ENCODE measurements around the gene BCAP31.
"Not testable (repeated sequence)": the region's sequence is repeated elsewhere in the genome, so short reads cannot be mapped to it uniquely, and the experiment has no call there.

The BCAP31 gene

GRCh38 chrX:153694687-153695270 lies 29.4 kb downstream of the BCAP31 start:
- DNase-seq (ENCODE audit: low spot score), result no peak

- DNase-seq (ENCODE audit: low spot score), result not testable (repeated sequence)
These were observed 29.9 kb downstream of the BCAP31 start for GRCh38 chrX:153694256-153694655.

GRCh38 chrX:153693216-153694086 lies 30.7 kb downstream of the BCAP31 start:
- DNase-seq (ENCODE audit: low spot score), result no peak

GRCh38 chrX:153692611-153693156 lies 31.5 kb downstream of the BCAP31 start:
- no peak for DNase-seq (ENCODE audit: low spot score)

GRCh38 chrX:153692003-153692402 lies 32.2 kb downstream of the BCAP31 start:
- no peak for DNase-seq (ENCODE audit: low spot score)

GRCh38 chrX:153691032-153691827 lies 33.0 kb downstream of the BCAP31 start:
- not testable (repeated sequence) for DNase-seq (ENCODE audit: low spot score)

- no peak for DNase-seq (ENCODE audit: low spot score)
These were observed 33.7 kb downstream of the BCAP31 start for GRCh38 chrX:153690466-153690865.

GRCh38 chrX:153689654-153690465 lies 34.3 kb downstream of the BCAP31 start:
- no peak for DNase-seq (ENCODE audit: low spot score)

GRCh38 chrX:153688911-153689590 lies 35.1 kb downstream of the BCAP31 start:
- no peak for DNase-seq (ENCODE audit: low spot score)

- DNase-seq (ENCODE audit: low spot score), result no peak
These were observed 35.7 kb downstream of the BCAP31 start for GRCh38 chrX:153688506-153688905.

- no peak for DNase-seq (ENCODE audit: low spot score)
These were observed 36.1 kb downstream of the BCAP31 start for GRCh38 chrX:153688071-153688470.

- peak; percentile 66 for DNase-seq (ENCODE audit: low spot score)
These were observed 36.8 kb downstream of the BCAP31 start, which contains the start of gene SLC6A8 for GRCh38 chrX:153687121-153688039. Gene SLC6A8 (plus strand): TSS chrX:153687926. CDS start chrX:153688575, 649 bp downstream.

- no peak for DNase-seq (ENCODE audit: low spot score)
These were observed 37.5 kb downstream of the BCAP31 start for GRCh38 chrX:153686711-153687110.

GRCh38 chrX:153685751-153686696 lies 38.2 kb downstream of the BCAP31 start:
- no peak for DNase-seq (ENCODE audit: low spot score)

- no peak for DNase-seq (ENCODE audit: low spot score)
These were observed 39.0 kb downstream of the BCAP31 start for GRCh38 chrX:153685156-153685536.

- DNase-seq (ENCODE audit: low spot score), result no peak
These were observed 39.6 kb downstream of the BCAP31 start for GRCh38 chrX:153684467-153685155.

GRCh38 chrX:153683486-153683885 lies 40.7 kb downstream of the BCAP31 start:
- DNase-seq (ENCODE audit: low spot score), result not testable (repeated sequence)

GRCh38 chrX:153681175-153681574 lies 43.0 kb downstream of the BCAP31 start:
- DNase-seq (ENCODE audit: low spot score), result no peak
